Neural progenitor cell (in vitro differentiated cells): Measurements from ENCODE around the gene SMG6. TPM values are rescaled to one million over a fixed set of nuclear protein-coding genes. Genes with fewer than 3 reads are reported as not detected.

Source experiments
- DNase-seq: peaks from one replicate; pipeline ENCODE4 v3.0.0-alpha.2; 2016; ENCODE audit warnings: low spot score
- H2AFZ ChIP-seq: fragments of 200-600 bp; sonication (generic); replicated peaks from 2 replicates; pipeline ENCODE4 v1.6.1; 2016; ENCODE audit warnings: antibody characterized with exemption
- H3F3A ChIP-seq: fragments of 200-600 bp; sonication (generic); 2 replicates; pipeline ENCODE4 v1.6.1; 2016; ENCODE audit warnings: antibody characterized with exemption, low read depth
- H3K27ac ChIP-seq: fragments of 200-600 bp; sonication (generic); 2 replicates; pipeline ENCODE4 v1.5.1; 2016; ENCODE audit warnings: mild to moderate bottlenecking
- H3K27me3 ChIP-seq: fragments of 200-600 bp; sonication (generic); 2 replicates; pipeline ENCODE4 v1.6.1; 2016; ENCODE audit warnings: mild to moderate bottlenecking, moderate library complexity
- H3K36me3 ChIP-seq: fragments of 200-600 bp; sonication (generic); 2 replicates; pipeline ENCODE4 v1.5.1; 2016
- H3K4me1 ChIP-seq: fragments of 200-600 bp; sonication (generic); 2 replicates; pipeline ENCODE4 v1.6.1; 2016; ENCODE audit warnings: mixed run types
- H3K4me2 ChIP-seq: fragments of 200-600 bp; sonication (generic); 2 replicates; pipeline ENCODE4 v1.6.1; 2016
- H3K4me3 ChIP-seq: fragments of 200-600 bp; sonication (generic); 2 replicates; pipeline ENCODE4 v1.5.1; 2016
- H3K79me2 ChIP-seq: fragments of 200-600 bp; sonication (generic); 2 replicates; pipeline ENCODE4 v1.6.1; 2016; ENCODE audit warnings: low read depth
- H3K9ac ChIP-seq: fragments of 200-600 bp; sonication (generic); 2 replicates; pipeline ENCODE4 v1.6.1; 2016
- H3K9me3 ChIP-seq: fragments of 200-600 bp; sonication (generic); 2 replicates; pipeline ENCODE4 v1.5.1; 2016; ENCODE audit warnings: low read depth
- H4K20me1 ChIP-seq: fragments of 200-600 bp; sonication (generic); 2 replicates; pipeline ENCODE4 v1.6.1; 2016; ENCODE audit warnings: low read depth
- H3K27ac Mint-ChIP-seq: 3 replicates; pipeline ENCODE4 v1.8.0; 2021; ENCODE audit warnings: mixed read lengths
- H3K27me3 Mint-ChIP-seq: 2 replicates; pipeline ENCODE4 v1.8.0; 2022; ENCODE audit warnings: low read depth, mild to moderate bottlenecking, inconsistent platforms, moderate library complexity, mixed read lengths; ENCODE audit not compliant: insufficient read depth
- H3K36me3 Mint-ChIP-seq: 3 replicates; pipeline ENCODE4 v1.8.0; 2021; ENCODE audit warnings: mixed read lengths
- H3K4me1 Mint-ChIP-seq: 3 replicates; pipeline ENCODE4 v1.8.0; 2021; ENCODE audit warnings: mixed read lengths
- H3K4me3 Mint-ChIP-seq: 3 replicates; pipeline ENCODE4 v1.8.0; 2021; ENCODE audit warnings: mild to moderate bottlenecking, moderate library complexity, mixed read lengths
- H3K9me3 Mint-ChIP-seq: 3 replicates; pipeline ENCODE4 v1.8.0; 2020; ENCODE audit warnings: mixed read lengths
- EZH2 ChIP-seq: fragments of 200-600 bp; sonication (generic); IDR thresholded peaks from 2 replicates; pipeline ENCODE4 v1.6.1; 2017; ENCODE audit warnings: antibody characterized with exemption, mild to moderate bottlenecking, moderate library complexity
- EZH2phosphoT487 ChIP-seq: fragments of 200-600 bp; sonication (generic); IDR thresholded peaks from 2 replicates; pipeline ENCODE4 v1.6.1; 2017; ENCODE audit warnings: antibody characterized with exemption
- total RNA-seq: library from RNA; depleted of rRNA; stranded (reverse); fragments of >200 nt; gene quantifications from 2 replicates; pipeline ENCODE4 v1.2.3, GENCODE V29; 2015; ENCODE audit warnings: low replicate concordance
- TF ChIP-seq, protein P1 (sequence below): fragments of 200-600 bp; sonication (generic); IDR thresholded peaks from 2 replicates; pipeline ENCODE4 v1.5.1; 2017; ENCODE audit warnings: antibody characterized with exemption, mild to moderate bottlenecking

Gene SMG6
- total RNA-seq, 1 donor from 2014 or later, result 19.0 TPM

DNA sequence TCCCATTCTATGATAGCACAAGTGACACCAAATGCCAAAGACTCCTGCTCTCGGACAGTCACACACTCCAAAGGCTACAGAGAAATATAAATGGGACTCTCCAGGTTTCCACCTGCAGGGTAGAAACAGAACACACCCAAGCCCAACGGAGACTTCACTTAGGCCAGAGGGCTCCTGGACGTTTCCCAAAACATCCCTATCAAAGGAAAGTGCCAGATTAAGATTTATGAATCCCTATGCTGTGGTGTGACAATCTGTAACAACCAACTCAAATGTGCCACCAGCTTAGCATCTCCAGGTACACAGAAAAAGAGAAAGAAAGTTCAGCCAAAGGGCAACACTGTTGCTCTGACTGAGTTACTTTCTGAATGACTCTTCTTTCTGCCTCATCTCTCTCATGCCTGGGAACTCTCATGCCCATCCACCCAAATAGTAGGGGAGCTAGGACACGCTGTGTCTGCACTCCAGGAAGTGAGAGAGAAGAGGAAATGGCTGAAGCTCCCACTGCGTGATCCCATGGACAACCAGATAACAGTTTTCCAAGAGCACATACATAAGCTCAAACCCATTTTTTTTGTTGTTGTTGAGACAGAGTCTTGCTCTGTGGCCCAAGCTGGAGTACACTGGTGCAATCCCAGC is 49.7 kb downstream of the SMG6 start:
- Histone ChIP-seq H3K4me3 (no peak overlapping the region), H2AFZ (no peak overlapping the region), H3K9me3 (no peaks in the 10 kb centered on the region), H4K20me1 (no peaks in the 10 kb centered on the region), H3K27ac (no peak overlapping the region), H3K79me2 (peaks cover 3% of the 10 kb centered on the region), H3K4me1 (no peaks in the 10 kb centered on the region), H3K4me2 (no peak overlapping the region), H3F3A (no peaks in the 10 kb centered on the region), H3K9ac (no peak overlapping the region), H3K36me3 (no peaks in the 10 kb centered on the region), H3K27me3 (no peaks in the 10 kb centered on the region)
- peaks cover 2% of the 10 kb centered on the region for H3K27me3 Mint-ChIP-seq
- peak overlapping the region; percentile 13 for H3K4me3 Mint-ChIP-seq
- H3K27ac Mint-ChIP-seq, result no peak overlapping the region
- peaks cover 44% of the 10 kb centered on the region for H3K36me3 Mint-ChIP-seq
- no peak for TF ChIP-seq EZH2
- TF ChIP-seq, protein P1, sequence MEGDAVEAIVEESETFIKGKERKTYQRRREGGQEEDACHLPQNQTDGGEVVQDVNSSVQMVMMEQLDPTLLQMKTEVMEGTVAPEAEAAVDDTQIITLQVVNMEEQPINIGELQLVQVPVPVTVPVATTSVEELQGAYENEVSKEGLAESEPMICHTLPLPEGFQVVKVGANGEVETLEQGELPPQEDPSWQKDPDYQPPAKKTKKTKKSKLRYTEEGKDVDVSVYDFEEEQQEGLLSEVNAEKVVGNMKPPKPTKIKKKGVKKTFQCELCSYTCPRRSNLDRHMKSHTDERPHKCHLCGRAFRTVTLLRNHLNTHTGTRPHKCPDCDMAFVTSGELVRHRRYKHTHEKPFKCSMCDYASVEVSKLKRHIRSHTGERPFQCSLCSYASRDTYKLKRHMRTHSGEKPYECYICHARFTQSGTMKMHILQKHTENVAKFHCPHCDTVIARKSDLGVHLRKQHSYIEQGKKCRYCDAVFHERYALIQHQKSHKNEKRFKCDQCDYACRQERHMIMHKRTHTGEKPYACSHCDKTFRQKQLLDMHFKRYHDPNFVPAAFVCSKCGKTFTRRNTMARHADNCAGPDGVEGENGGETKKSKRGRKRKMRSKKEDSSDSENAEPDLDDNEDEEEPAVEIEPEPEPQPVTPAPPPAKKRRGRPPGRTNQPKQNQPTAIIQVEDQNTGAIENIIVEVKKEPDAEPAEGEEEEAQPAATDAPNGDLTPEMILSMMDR, result no peak
- no peak for TF ChIP-seq EZH2phosphoT487
- H3K9me3 Mint-ChIP-seq, result peaks cover 14% of the 10 kb centered on the region
- H3K4me1 Mint-ChIP-seq, result no peaks in the 10 kb centered on the region
- DNase-seq, result no peak

DNA sequence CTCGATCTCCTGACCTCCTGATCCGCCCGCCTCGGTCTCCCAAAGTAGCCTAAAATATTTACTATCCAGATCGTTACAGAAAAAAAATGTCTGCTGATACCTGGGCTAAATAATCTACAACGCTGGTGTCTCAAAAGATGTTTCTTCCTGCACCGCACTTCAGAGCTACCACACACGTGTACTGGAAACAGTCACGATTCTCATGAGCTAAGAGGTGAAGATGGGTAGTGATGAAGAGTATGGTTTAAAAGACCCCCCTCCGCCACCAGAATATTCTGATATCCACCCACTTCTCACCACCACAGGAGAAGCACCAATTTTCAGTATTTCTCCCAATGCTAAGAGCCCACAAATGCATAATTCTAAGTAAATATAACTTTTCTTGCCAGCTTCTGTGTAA is 50.2 kb downstream of the SMG6 start:
- Histone ChIP-seq H3K36me3 (no peaks in the 10 kb centered on the region), H3K4me3 (no peak overlapping the region), H3F3A (no peaks in the 10 kb centered on the region), H3K4me2 (no peak overlapping the region), H3K4me1 (no peaks in the 10 kb centered on the region), H2AFZ (no peak overlapping the region), H3K27me3 (no peaks in the 10 kb centered on the region), H3K27ac (no peak overlapping the region), H3K9me3 (no peaks in the 10 kb centered on the region), H4K20me1 (no peaks in the 10 kb centered on the region), H3K79me2 (no peaks in the 10 kb centered on the region), H3K9ac (no peak overlapping the region)
- Mint-ChIP-seq H3K27ac (no peak overlapping the region), H3K4me1 (no peaks in the 10 kb centered on the region), H3K9me3 (peaks cover 14% of the 10 kb centered on the region), H3K4me3 (no peak overlapping the region), H3K36me3 (peaks cover 46% of the 10 kb centered on the region), H3K27me3 (peaks cover 2% of the 10 kb centered on the region)
- TF ChIP-seq, protein P1, result no peak
- TF ChIP-seq EZH2phosphoT487, result no peak
- TF ChIP-seq EZH2, result no peak
- DNase-seq, result no peak

DNA sequence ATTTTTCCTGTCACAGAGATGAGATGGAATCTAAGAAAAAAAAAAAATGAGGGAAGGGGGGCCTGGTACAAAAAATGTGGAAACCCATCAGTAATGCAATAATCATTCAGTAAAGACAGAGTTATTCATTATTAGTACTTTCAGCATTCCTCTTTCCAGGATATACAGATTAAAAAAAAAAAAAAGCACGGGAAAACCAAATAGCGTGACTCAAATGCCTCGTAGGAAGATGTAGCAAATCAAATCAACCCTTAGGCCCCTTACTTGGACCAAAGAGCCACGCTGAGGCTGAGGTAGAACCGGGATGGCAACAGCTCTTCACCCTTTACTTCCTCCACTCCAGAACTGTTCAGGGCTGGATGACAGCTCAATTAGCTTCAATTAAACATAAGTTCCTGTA is 52.5 kb downstream of the SMG6 start:
- no peaks in the 10 kb centered on the region for H3K36me3 ChIP-seq
- H2AFZ ChIP-seq, result no peak overlapping the region
- Mint-ChIP-seq H3K36me3 (peaks cover 41% of the 10 kb centered on the region), H3K9me3 (peaks cover 10% of the 10 kb centered on the region), H3K4me1 (no peaks in the 10 kb centered on the region), H3K4me3 (no peak overlapping the region), H3K27me3 (no peaks in the 10 kb centered on the region), H3K27ac (no peak overlapping the region)
- no peaks in the 10 kb centered on the region for H3K4me1 ChIP-seq
- no peak overlapping the region for H3K9ac ChIP-seq
- H3K4me2 ChIP-seq, result no peak overlapping the region
- no peaks in the 10 kb centered on the region for H3F3A ChIP-seq
- TF ChIP-seq EZH2phosphoT487 (no peak), EZH2 (no peak)
- TF ChIP-seq, protein P1, result no peak
- no peaks in the 10 kb centered on the region for H3K27me3 ChIP-seq
- no peaks in the 10 kb centered on the region for H3K79me2 ChIP-seq
- no peak for DNase-seq
- no peak overlapping the region for H3K4me3 ChIP-seq
- no peaks in the 10 kb centered on the region for H3K9me3 ChIP-seq
- no peak overlapping the region for H3K27ac ChIP-seq
- H4K20me1 ChIP-seq, result peaks cover 7% of the 10 kb centered on the region
